HS-27A (cell line): Measurements from ENCODE around the gene USP25.
"Not testable (repeated sequence)": the region's sequence is repeated elsewhere in the genome, so short reads cannot be mapped to it uniquely, and the experiment has no call there.

Source experiments
- DNase-seq: peaks from one replicate; pipeline ENCODE4 v3.0.0-alpha.2; 2012; ENCODE audit warnings: low read depth, missing footprints

Gene USP25

DNA sequence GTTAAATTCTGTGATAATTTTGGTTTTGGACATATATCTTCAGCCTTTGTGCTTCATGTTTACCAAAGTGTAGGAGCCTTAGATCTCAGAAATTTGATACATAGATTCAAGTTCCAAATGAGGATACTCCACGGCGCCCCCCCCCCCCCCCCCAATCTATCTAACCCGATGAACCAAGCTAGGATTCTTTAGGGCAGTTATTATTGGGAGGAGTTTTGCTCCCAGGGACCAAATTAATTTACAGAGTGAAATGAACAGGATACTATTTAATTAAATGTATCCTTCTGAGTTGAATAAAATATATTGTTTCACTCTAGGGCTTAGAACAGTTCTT lies 3.2 kb downstream of the USP25 start:
- no peak for DNase-seq

DNA sequence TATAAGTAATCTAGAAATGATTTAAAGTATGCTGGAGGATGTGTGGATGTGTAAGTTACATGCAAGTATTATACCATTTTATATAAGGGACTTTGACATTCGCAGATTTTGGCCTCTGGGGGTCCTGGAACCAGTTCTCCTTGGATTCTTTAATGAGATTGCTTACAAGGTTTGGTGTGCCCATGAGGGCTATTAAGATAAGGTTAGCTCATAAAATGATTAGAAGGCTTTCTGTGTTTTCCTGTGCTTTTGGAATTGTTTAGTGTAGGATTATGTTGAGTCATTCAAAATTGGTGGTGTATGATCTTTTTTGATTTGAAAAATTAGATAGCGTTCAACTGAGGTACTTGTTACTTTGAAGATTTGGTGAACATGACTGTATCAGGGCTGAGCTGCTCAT lies 5.6 kb downstream of the USP25 start:
- no peak for DNase-seq

DNA sequence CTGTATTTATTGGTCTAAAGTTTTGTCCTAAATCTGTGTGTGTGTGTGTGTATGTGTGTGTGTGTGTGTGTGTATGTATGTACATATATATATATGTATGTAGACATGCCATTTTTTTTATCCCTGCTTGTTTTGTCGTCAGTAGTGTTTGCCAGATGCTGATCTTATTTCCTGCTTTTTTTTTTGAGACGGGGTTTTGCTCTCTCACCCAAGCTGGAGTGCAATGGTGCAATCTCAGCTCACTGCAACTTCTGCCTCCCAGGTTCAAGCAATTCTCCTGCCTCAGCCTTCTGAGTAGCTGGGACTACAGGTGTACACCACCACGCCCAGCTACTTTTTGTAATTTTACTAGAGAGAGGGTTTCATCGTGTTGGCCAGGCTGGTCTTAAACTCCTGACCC lies 6.1 kb downstream of the USP25 start:
- DNase-seq = not testable (repeated sequence)

DNA sequence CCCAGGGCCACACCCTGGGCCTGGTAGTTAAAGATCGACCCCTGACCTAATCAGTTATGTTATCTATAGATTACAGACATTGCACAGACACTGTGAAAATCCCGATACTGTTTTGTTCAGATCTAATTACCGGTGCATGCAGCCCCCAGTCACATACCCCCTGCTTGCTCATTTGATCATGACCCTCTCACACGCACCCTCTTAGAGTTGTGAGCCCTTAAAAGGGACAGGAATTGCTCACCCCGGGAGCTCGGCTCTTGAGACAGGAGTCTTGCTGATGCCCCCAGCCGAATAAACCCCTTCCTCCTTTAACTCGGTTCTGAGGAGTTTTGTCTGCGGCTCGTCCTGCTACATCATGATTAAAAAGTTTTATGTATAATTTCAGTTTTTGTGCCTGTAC lies 9.0 kb downstream of the USP25 start:
- DNase-seq = not testable (repeated sequence)

DNA sequence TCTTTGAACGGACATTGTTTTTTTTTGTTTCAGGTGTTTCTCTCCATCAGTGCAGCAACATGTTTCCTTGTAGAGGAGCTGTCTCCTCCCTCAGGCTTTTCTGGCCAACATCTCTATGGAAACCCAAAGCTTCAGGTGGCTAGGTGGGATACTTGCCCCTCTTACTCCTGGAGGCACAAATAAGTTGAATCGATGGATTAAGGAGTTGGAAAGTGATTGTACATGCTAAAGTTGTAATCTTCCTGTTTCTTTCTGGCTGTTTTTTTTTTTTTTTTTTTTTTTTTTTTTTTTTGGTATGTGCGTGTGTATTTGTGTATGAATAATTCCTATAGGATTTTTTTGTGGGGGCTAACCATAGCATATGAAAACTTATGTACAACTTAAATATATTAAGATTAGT lies 10.6 kb downstream of the USP25 start:
- no peak for DNase-seq

DNA sequence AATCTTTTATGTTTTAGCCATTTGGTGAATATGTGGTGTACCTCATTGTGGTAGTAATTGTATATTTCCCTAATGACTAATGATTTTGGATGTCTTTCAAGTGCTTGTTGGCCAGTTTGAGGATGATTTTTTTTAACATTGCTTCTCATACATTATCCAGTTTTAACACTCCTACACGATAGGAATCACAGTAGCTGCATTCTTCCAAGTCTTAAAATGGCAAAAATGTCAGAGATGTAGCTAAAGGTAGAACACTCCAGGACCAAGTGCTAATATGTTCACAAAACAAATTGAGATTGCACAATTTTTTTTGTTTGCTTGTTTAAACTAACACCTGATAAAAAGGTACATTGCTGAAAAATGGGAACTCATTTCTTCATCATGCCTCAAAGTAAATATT lies 11.7 kb downstream of the USP25 start:
- no peak for DNase-seq

DNA sequence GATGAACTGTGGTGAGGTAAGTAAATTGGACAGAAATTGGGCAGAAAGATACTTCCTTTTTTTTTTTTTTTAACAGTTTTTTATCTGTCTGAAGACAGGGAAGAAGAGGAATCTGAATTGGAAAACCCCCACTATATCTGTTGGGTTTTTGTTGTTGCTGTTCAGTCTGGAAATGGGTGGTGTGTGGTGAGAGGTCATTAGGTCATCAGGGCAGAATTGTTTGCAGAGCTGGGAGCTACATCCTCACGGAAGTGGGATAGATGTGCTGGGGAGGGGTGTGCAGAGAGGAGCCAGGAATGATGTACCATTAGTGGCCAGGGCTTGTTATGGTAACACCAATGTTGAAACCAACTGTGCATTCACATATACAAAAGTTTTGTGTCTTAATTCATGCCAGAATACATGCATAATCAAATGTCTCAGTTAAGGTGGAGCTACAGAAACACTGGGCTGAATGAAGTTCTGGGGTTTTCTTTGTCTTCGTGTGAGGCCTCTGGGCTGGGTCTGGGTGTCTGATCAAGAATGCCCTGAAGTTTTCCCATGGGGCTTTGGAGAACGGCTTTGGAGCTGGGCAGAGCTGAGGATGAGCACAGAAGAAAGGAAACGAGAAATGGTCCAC lies 12.4 kb downstream of the USP25 start:
- DNase-seq = no peak

DNA sequence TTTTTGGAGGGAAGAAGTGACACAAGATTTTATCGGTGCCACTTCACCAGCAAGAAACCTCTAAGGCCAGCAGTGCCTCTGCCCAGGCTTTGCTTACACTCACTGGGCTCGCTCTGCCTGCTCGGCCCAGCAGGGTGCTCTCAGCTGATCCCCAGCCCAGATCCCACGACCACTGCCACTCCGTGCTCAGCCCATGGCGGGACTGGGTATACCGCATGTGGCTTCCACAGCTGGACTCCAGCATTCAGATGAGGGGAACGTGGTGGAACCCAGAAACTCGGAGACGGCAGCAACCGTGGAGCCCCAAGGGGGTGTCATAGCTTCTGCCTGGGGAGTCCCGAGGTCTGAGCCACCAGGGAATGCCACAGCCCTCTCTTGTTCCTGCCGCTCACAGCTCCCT lies 12.9 kb downstream of the USP25 start:
- DNase-seq = no peak

DNA sequence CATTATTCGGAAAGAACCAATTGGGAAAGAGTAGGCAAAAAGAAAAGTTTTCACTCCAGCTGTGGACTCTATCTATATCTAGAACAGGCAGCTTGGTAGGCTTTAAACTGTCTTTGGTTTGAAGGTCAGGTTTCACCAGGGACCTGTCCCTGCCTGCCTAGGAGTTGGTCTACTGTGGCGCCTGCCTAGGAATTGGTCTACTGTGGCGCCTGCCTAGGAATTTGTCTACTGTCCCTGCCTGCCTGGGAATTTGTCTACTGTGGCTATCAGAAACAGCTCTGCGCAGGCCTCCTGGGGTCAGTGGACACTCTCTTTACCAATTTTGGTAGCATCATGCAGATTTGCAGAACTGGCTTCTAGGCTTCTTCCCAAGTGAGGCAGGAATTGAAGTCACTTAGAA lies 13.8 kb downstream of the USP25 start:
- DNase-seq = no peak

DNA sequence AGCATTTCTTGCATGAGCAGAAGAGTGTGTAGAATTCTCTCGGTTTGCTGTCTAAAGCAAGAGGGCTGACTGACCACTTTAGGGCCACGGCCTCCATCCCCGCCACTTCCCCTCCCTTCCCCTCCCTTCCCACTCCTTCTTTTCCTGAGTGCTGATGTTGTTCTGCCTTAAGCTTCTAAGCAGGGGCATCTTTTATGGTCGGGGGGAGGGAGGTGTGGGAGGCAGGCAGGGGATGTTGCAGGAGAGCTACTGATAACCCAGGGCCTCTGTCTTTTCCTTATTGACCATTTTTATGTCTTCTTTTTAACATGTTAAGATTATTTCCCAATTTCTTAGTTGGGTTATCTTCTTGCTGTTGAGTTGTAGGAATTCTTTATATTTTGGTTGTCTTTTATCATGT lies 15.1 kb downstream of the USP25 start:
- no peak for DNase-seq

DNA sequence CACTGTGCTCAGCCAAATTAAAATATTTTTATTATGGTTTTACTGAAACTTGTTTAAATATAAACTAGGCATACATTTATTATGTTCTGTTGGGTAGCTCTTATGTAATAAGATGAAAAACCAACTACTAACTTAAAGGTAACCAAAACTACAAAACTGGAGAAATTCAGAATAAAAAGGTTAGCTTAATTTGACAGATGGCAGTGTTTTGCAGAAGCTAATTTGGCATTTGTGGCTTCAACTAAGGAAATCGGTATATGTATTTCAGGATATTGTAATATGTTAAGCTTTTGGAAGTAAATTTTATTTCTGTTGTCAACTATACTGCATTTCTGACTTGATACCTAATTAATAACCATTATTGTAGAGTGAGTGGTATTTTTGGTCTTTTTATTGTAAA lies 18.8 kb downstream of the USP25 start:
- no peak for DNase-seq

DNA sequence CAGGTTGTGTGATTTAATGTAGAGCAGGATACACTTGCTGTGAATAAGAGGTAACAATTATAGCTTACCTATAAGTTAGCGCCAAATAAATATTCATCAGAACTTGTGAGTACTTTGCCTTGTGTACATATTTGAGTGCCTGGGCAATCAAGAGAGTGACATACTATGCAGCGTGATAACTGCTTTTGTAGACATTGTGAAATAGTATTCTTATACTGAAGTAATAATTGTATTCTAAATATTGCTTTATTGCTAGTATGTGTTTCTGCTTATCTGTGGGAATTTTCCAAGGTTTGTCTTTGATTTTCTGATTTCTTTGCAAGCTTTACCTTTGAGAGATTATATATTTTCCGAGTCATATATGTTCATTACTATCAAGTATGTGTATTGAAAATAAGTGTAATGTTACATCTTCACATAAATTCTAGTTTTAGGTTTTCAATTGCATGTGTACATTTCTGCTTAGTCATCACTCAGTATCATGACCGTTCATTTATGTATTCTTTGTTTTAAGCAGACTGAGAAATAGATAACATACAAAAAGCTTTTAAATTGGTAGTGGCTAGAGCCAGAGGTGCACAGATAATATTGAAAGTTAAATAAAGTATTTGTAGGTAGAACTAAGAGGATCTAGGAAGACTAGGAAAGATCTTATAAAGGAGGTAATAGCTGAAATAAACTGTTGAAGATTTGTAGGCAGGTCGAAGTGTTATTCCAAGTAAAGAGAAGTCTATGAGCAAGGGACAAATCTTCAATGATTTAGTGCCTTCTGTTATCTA lies 19.5 kb downstream of the USP25 start:
- DNase-seq = no peak

DNA sequence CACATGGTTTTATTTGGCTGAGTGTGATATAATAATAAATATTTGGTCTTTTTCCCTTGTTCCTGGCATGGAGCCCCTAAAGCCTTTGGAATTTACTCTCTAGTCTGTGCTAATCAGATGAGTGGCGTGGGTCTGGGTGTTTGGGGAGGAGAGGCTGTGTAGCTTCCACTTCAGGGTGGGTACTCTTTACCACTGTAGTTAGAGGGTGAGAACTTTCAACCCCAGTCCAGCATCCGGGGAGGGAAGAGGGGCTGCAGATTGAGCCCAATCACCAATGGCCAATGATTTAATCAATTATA lies 20.0 kb downstream of the USP25 start:
- no peak for DNase-seq

DNA sequence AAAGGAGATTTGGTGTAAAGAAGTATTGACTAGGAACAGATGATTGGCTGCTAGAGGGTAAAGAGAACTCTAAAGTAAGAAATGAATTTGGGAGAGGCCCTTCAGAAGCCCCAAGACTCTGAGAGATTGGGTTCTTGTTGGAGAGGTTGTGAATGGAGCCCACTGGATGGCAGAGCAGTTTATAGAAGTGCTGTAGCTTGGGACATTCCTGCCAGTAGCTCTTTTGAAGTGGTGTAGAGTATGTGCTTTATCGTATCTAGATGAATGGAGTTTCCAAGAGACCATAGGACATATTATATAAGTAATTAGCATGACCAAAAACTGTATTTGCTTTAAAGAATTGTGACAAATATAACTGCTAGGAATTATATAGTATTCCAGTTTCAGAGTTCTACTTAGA lies 21.3 kb downstream of the USP25 start:
- no peak for DNase-seq

DNA sequence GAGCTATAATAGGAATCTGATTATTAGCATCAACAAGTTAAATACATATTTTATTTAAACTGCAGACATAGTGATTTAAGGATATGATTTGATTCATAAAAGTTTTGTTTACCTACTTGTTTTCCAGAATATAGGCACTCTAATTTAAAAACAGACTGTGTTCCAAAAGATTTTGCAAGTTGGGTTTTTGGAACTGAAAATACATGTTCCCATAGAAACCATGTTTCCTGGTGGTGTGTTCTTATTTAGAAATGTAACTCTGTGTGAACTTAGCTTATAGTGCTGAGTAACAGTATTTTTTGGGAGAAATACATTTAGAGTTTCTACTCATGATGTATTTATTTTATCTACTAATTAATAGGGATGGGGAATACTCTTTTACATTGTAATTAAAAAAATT lies 21.8 kb downstream of the USP25 start:
- DNase-seq = no peak

DNA sequence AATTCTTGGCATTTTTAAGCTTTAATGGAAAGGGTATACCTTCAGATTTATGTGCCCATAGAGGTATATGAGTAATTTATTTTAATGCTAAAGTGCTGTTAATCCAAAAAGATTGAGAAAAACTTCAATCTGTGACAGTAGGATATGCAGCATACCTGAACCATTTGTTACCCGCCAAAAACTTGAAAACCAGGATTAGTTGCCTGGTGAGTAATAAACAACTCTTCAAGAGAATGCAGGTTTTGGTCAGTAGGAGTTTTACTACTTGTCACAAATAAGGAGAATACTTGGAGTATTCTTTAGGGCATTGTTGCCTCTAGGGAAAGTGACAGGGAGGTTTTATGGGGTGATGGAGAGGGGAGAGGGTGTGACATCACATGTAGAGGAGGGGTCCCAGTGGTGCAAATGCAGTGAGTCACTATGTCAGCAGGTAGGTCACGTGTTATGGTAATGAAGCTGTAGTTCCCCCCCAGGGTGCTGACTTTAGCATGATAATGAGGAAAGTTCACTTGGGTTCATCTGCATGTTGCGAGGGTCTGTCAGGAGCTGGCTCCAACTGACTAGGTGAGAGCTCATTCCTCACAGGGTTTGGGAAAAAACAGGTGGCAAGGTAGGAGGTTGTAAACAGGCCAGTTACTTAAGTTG lies 23.1 kb downstream of the USP25 start:
- DNase-seq = no peak

DNA sequence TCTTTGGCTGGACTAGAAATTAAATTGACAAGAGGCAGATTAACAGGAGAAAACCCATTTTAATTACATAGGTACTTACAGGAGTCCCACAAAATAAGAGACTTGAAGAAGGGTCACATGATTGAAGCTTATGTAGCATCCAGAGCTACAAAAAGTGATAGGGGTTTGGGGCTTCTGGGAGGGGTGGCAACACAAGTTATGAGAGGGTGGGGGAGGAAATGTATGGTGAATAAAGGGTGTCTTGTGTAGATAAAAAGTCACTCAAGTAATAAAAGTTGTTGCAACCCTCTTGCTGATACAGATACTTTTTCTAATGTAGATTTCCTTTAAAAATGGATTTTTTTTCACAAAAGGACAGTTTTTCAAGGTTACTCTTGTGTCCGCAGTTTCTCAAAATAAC lies 24.0 kb downstream of the USP25 start:
- DNase-seq = no peak

DNA sequence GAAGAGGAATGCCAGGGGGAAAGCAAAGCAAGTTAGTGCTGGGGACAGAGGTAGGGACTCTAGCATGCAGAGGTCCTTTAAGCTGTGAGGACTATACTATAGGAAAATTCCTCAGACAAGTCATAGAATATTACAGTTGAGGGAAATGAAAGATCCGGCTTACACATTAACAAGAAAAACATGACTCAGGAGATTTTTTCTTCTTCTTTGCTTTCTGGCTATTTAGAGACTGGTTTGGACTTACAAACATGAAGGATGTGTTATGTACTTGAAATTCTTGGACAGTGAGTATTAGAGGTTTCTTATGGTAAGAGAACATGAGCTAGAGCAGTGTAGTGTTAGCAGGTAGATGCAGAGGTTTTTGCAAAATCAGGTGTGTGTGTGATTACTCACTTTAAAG lies 24.9 kb downstream of the USP25 start:
- DNase-seq = no peak

DNA sequence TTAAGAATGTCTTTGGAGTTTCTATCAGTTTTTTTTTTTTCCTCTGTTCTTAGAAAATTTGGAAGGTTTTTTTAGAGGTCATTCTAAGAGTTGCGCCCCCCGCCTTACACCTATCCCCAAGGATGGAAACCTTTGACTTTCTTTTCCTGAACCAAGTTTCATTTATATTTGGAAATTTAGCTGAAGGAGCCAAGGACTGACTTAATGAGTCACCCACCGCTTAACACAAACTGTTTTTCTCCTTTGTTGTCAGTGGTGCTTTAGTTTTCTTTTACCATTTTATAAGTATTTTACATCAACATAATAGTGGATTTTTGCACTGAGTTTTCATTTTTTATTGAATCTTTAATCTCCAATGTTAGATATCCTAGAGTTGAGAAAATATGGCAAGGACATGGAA lies 25.3 kb downstream of the USP25 start:
- no peak for DNase-seq

DNA sequence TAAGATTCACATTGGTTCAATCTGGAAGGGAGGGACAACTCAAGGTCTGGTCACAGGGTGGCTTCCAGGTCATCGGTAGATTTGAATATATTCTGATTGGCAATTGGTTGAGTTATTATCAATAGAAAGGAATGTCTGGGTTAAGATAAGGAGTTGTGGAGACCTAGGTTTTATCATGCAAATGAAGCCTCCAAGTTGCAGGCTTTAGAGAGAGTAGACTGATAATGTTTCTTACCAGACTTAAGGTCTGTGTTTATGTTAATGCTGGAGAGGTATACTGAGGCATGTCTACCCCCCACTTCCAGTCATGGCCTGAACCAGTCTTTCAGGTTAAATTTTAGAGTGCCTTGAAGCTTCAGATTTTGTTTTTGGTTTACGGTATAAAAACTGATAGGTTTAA lies 29.7 kb downstream of the USP25 start:
- no peak for DNase-seq

DNA sequence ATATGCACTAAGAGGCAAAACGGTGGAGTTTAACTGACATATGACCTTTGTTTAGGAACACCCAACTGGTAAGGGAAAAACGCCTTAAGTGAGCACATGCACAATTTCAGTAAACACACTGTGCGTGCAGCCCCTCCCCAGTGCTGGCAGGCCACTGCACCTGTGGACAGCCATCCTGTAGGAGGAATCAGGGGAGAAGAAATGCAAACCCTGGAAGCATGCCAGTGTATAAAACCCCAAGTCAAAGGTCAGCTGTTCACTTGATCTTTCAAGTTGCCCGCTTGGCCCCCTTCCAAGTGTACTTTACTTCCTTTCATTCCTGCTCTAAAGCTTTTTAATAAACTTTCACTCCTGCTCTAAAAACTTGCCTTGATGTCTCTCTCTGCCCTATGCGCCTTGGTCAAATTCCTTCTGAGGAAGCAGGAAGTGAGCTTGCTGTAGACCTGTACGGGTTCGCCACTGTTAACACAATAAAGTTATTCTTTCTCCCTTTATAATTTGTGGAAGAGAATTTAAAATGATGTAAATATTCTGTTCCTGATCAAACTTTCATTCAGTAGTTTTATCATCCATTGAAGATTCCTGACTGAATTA lies 31.8 kb downstream of the USP25 start:
- no peak for DNase-seq

DNA sequence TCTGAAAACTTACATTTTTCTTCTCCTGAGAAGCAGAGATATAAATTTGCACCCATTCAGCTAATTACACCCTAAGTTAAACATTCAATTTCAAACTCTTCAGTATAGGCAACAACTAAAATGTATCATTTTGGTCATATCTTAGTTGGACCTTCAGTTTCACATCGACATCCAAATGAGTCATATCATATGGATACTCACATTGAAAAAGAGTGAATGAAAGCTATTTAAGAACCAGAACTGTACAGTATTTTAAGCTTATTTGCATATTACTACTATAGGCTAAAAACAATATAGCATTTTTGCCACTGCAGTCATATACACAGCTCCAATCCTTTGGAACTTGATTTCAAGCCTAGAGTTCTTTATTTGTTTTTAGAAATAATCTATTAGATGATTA lies 33.6 kb downstream of the USP25 start:
- DNase-seq = no peak

DNA sequence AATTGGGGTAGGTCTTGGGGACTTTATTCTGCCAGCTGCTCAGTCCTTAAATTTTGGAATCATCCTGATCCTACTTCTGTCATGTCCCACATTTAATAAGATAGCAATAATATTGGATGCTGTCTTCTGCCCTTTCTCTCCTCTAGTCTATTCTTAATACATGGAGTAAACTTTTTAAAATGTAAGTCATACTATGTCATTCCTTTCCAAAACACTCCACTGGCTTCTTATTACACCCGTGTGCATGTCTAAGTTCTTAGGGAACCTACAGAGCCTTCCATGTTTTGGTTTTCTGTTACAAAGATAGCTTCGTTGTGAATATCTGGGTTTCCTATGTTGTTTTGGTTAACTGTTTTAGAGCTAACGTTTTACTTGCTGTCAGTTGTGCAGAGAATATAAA lies 35.1 kb downstream of the USP25 start:
- DNase-seq = no peak
